Stimulated activated CD8-positive, alpha-beta memory T cell treated with anti-CD3 and anti-CD28 coated beads, Interleukin-7, amount 100 ng/mL, for 24 hours (primary cell): ENCODE data around the gene PCDHA11.
"Not testable (repeated sequence)": the region's sequence is repeated elsewhere in the genome, so short reads cannot be mapped to it uniquely, and the experiment has no call there.

Experiments used
- DNase-seq: peaks from one replicate; pipeline ENCODE4 v3.0.0-alpha.2; 2020; ENCODE audit warnings: low read depth

Gene PCDHA11, protein sequence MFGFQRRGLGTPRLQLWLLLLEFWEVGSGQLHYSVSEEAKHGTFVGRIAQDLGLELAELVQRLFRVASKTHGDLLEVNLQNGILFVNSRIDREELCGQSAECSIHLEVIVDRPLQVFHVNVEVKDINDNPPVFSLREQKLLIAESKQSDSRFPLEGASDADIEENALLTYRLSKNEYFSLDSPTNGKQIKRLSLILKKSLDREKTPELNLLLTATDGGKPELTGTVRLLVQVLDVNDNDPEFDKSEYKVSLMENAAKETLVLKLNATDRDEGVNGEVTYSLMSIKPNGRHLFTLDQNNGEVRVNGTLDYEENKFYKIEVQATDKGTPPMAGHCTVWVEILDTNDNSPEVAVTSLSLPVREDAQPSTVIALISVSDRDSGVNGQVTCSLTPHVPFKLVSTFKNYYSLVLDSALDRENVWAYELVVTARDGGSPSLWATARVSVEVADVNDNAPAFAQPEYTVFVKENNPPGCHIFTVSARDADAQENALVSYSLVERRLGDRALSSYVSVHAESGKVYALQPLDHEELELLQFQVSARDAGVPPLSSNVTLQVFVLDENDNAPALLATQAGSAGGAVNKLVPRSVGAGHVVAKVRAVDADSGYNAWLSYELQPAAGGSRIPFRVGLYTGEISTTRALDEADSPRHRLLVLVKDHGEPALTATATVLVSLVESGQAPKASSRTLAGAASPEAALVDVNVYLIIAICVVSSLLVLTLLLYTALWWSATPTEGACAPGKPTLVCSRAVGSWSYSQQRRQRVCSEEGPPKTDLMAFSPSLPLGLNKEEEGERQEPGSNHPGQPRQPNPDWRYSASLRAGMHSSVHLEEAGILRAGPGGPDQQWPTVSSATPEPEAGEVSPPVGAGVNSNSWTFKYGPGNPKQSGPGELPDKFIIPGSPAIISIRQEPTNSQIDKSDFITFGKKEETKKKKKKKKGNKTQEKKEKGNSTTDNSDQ

DNA sequence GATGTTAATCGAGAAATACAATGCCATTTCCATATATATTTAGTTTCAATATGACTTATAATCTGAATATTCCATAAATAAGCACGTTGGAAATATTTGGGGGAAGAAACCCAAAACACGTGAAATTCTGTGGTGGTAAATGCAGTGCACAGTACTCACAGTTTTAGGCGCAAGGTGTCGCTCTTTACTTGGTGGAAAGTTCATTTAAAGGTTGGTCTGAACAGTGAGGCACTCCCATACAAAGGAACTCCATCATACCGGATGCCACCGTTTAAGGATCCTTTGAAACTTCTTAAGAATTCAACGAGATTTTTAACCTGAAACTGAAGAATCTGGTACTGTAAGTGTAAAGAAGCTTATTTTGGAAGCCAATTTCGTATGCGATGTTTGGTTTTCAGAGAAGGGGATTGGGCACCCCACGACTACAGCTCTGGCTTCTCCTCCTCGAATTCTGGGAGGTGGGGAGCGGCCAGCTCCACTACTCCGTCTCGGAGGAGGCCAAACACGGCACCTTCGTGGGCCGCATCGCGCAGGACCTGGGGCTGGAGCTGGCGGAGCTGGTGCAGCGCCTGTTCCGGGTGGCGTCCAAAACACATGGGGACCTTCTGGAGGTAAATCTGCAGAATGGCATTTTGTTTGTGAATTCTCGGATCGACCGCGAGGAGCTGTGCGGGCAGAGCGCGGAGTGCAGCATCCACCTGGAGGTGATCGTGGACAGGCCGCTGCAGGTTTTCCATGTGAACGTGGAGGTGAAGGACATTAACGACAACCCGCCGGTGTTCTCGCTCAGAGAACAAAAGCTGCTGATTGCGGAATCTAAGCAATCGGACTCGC, at the start of gene PCDHA11:
PCDHA11 (plus strand) TSS at position 237 of the 834 bp plus-strand sequence; CDS start at position 384, 147 bp downstream.
- DNase-seq, result no peak

DNA sequence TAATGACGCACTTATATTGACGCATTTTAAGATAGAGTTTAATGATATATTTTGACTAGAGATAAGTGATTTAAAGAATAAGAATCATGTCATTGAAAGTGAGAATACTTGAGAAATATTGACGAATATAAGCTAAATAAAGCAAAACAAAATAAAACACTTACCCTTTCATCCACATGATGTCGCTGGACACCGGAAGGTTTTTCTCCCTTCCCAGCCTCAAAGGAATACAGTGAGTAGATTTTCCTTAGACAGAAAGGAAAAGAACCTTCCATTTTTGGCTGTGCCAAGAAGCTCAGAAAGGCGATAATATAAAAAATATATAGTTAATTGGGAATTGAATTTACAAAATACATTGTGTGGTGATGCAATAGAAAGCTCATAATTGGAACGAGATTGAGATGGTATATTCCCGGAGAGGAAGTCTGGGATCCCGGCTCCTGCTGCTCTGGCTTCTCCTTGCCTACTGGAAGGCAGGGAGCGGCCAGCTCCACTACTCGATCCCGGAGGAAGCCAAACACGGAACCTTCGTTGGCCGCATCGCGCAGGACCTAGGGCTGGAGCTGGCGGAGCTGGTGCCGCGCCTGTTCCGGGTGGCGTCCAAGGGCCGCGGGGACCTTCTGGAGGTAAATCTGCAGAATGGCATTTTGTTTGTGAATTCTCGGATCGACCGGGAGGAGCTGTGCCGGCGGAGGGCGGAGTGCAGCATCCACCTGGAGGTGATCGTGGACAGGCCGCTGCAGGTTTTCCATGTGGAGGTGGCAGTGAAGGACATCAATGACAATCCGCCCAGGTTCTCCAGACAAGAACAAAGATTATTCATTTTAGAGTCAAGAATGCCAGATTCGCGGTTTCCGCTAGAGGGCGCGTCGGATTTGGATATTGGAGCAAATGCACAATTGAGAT, 47.1 kb upstream of the PCDHA11 start, which contains the start of gene PCDHA5:
PCDHA5 (plus strand) TSS at position 239 of the 906 bp plus-strand sequence.
- DNase-seq, result no peak

DNA sequence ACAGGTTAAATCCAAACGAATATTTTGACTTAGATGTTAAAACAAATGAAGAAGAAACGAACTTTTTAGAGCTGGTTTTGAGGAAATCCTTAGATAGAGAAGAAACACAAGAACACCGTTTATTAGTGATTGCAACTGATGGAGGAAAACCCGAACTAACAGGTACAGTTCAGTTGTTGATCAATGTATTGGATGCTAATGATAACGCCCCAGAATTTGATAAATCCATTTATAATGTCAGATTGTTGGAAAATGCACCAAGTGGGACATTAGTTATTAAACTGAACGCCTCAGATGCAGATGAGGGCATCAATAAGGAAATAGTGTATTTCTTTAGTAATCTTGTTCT, 46.5 kb upstream of the PCDHA11 start:
- no peak for DNase-seq

DNA sequence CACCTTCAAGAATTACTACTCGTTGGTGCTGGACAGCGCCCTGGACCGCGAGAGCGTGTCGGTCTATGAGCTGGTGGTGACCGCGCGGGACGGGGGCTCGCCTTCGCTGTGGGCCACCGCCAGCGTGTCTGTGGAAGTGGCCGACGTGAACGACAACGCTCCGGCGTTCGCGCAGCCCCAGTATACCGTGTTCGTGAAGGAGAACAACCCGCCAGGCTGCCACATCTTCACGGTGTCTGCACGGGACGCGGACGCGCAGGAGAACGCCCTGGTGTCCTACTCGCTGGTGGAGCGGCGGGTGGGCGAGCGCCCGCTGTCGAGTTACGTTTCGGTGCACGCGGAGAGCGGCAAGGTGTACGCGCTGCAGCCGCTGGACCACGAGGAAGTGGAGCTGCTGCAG, 45.8 kb upstream of the PCDHA11 start:
- DNase-seq, result not testable (repeated sequence)

DNA sequence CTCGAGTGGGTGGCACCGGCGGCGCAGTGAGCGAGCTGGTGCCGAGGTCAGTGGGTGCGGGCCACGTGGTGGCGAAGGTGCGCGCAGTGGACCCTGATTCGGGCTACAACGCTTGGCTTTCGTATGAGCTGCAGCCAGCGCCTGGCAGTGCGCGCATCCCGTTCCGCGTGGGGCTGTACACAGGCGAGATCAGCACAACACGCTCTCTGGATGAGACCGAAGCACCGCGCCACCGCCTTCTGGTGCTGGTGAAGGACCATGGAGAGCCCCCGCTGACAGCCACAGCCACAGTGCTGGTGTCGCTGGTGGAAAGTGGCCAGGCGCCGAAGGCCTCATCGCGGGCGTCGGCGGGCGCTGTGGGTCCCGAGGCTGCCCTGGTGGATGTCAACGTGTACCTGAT, 45.3 kb upstream of the PCDHA11 start:
- no peak for DNase-seq

DNA sequence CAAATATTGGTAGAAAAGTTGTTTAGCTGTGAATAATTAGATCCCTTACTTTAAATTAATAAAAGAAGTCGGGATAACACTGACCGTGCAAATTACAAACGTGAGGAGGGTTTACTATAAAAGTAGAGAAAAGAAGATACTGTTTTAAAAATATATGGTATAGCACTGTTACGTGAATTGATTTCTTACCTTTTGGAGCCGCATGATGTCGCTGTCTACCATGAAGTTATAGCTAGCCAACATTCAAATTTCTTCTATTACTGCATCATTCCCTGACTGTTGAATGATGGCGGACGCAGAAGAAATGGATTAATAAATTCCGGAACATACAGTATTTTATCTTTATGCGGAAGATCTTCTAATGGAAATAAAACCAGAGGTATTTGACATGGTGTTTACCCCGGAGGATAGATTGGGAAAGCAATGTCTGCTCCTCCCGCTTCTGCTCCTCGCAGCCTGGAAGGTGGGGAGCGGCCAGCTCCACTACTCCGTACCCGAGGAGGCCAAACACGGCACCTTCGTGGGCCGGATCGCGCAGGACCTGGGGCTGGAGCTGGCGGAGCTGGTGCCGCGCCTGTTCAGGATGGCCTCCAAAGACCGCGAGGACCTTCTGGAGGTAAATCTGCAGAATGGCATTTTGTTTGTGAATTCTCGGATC, 40.9 kb upstream of the PCDHA11 start, which contains the start of gene PCDHA6:
PCDHA6 (plus strand) TSS at position 257 of the 658 bp plus-strand sequence; CDS start at position 389, 132 bp downstream.
- DNase-seq, result no peak

DNA sequence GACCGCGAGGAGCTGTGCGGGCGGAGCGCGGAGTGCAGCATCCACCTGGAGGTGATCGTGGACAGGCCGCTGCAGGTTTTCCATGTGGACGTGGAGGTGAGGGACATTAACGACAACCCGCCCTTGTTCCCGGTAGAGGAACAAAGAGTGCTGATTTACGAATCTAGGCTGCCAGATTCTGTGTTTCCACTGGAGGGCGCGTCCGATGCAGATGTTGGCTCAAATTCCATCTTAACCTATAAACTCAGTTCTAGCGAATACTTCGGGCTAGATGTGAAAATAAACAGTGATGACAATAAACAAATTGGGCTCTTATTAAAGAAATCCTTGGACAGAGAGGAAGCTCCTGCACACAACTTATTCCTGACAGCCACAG, 40.4 kb upstream of the PCDHA11 start:
- no peak for DNase-seq

DNA sequence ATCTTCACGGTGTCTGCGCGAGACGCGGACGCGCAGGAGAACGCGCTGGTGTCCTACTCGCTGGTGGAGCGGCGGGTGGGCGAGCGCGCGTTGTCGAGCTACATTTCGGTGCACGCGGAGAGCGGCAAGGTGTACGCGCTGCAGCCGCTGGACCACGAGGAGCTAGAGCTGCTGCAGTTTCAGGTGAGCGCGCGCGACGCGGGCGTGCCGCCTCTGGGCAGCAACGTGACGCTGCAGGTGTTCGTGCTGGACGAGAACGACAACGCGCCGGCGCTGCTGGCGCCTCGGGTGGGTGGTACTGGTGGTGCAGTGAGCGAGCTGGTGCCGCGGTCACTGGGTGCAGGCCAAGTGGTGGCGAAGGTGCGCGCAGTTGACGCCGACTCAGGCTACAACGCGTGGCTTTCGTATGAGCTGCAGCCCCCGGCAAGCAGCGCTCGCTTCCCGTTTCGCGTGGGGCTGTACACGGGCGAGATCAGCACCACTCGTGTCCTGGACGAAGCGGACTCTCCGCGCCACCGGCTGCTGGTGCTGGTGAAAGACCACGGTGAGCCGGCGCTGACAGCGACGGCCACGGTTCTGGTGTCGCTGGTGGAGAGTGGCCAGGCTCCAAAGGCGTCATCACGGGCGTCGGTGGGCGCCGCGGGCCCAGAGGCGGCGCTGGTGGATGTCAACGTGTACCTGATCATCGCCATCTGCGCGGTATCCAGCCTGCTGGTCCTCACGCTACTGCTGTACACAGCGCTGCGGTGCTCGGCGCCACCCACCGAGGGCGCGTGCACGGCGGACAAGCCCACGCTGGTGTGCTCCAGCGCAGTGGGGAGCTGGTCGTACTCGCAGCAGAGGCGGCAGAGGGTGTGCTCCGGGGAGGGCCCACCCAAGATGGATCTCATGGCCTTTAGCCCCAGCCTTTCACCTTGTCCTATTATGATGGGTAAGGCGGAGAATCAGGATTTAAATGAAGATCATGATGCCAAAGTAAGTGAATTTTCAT, 39.0 kb upstream of the PCDHA11 start:
- DNase-seq, result not testable (repeated sequence)

DNA sequence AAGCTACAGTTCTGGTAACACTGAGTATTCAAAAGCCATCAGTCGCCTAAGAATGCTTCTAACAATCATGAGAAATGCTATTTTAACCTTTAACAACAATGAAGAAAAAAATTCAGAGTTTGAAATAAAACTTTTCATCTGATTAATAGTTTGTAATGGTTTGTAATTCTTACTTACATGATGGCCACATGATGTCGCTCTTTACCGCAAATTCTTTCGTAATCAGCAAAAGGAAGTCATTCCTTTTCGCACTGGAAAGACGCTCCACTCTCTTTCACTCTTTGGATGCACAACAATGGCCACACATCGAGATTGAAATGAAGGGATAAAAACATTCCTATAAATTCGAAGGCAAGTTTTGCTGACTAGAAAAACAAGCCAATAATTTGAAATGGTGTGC, 34.8 kb upstream of the PCDHA11 start, which contains the start of gene PCDHA7:
PCDHA7 (plus strand) TSS at position 277 of the 400 bp plus-strand sequence; CDS start at position 392, 115 bp downstream.
- DNase-seq, result no peak

DNA sequence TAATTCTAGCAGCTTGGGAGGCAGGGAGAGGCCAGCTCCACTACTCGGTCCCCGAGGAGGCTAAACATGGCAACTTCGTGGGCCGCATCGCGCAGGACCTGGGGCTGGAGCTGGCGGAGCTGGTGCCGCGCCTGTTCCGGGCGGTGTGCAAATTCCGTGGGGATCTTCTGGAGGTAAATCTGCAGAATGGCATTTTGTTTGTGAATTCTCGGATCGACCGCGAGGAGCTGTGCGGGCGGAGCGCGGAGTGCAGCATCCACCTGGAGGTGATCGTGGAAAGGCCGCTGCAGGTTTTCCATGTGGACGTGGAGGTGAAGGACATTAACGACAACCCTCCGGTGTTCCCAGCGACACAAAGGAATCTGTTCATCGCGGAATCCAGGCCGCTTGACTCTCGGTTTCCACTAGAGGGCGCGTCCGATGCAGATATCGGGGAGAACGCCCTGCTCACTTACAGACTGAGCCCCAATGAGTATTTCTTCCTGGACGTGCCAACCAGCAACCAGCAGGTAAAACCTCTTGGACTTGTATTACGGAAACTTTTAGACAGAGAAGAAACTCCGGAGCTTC, 34.2 kb upstream of the PCDHA11 start:
- not testable (repeated sequence) for DNase-seq

DNA sequence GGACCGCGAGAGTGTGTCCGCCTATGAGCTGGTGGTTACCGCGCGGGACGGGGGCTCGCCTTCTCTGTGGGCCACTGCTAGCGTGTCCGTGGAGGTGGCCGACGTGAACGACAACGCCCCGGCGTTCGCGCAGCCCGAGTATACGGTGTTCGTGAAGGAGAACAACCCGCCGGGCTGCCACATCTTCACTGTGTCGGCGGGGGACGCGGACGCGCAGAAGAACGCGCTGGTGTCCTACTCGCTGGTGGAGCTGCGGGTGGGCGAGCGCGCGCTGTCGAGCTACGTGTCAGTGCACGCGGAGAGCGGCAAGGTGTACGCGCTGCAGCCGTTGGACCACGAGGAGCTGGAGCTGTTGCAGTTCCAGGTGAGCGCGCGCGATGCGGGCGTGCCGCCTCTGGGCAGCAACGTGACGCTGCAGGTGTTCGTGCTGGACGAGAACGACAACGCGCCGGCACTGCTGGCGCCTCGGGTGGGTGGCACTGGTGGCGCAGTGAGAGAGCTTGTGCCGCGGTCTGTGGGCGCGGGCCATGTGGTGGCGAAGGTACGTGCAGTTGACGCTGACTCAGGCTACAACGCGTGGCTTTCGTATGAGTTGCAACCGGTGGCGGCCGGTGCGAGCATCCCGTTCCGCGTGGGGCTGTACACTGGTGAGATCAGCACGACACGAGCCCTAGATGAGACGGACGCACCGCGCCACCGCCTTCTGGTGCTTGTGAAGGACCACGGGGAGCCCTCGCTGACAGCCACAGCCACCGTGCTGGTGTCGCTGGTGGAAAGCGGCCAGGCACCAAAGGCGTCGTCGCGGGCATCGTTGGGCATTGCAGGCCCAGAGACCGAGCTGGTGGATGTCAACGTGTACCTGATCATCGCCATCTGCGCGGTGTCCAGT, 32.9 kb upstream of the PCDHA11 start:
- DNase-seq, result no peak

DNA sequence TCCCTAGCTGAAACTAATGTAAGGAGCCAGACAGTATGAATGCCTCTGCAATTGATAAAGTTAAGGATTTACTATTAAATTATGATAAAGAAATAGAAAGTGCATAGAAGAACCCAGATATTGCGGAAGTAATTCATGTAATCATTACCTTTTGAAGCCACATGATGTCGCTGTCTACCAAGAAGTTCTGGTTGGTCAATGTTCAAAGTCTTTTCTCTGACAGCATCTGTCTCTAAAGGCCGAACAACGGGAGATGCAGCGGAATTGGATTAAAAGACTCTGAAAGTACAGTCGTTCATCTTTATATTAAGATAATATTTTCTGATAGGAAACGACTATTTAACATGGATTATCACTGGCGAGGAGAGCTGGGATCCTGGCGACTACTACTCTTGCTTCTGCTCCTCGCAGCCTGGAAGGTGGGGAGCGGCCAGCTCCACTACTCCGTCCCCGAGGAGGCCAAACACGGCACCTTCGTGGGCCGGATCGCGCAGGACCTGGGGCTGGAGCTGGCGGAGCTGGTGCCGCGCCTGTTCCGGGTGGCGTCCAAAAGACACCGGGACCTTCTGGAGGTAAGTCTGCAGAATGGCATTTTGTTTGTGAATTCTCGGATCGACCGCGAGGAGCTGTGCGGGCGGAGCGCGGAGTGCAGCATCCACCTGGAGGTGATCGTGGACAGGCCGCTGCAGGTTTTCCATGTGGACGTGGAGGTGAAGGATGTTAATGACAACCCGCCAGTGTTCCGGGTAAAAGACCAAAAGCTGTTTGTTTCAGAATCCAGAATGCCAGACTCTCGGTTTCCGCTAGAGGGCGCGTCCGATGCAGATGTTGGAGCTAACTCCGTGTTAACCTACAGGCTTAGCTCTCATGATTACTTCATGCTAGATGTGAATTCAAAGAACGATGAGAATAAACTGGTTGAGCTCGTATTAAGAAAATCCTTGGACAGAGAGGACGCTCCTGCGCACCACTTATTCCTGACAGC, 27.5 kb upstream of the PCDHA11 start, which contains the start of gene PCDHA8:
PCDHA8 (plus strand) TSS at position 210 of the 985 bp plus-strand sequence; CDS start at position 345, 135 bp downstream.
- no peak for DNase-seq

DNA sequence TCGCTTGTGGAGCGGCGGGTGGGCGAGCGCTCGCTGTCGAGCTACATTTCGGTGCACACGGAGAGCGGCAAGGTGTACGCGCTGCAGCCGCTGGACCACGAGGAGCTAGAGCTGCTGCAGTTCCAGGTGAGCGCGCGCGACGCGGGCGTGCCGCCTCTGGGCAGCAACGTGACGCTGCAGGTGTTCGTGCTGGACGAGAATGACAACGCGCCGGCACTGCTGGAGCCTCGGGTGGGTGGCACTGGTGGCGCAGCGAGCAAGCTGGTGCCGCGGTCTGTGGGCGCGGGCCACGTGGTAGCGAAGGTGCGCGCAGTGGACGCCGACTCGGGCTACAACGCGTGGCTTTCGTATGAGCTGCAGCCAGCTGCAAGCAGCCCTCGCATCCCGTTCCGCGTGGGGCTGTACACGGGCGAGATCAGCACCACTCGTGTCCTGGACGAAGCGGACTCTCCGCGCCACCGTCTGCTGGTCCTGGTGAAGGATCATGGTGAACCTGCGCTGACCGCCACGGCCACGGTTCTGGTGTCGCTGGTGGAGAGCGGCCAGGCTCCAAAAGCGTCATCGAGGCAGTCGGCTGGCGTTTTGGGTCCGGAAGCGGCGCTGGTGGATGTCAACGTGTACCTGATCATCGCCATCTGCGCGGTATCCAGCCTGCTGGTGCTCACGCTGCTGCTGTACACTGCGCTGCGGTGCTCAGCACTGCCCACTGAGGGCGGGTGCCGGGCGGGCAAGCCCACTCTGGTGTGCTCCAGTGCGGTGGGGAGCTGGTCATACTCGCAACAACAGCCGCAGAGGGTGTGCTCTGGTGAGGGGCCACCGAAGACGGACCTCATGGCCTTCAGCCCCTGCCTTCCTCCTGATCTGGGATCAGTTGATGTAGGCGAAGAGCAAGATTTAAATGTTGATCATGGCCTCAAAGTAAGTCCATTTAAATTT, 25.7 kb upstream of the PCDHA11 start:
- no peak for DNase-seq

DNA sequence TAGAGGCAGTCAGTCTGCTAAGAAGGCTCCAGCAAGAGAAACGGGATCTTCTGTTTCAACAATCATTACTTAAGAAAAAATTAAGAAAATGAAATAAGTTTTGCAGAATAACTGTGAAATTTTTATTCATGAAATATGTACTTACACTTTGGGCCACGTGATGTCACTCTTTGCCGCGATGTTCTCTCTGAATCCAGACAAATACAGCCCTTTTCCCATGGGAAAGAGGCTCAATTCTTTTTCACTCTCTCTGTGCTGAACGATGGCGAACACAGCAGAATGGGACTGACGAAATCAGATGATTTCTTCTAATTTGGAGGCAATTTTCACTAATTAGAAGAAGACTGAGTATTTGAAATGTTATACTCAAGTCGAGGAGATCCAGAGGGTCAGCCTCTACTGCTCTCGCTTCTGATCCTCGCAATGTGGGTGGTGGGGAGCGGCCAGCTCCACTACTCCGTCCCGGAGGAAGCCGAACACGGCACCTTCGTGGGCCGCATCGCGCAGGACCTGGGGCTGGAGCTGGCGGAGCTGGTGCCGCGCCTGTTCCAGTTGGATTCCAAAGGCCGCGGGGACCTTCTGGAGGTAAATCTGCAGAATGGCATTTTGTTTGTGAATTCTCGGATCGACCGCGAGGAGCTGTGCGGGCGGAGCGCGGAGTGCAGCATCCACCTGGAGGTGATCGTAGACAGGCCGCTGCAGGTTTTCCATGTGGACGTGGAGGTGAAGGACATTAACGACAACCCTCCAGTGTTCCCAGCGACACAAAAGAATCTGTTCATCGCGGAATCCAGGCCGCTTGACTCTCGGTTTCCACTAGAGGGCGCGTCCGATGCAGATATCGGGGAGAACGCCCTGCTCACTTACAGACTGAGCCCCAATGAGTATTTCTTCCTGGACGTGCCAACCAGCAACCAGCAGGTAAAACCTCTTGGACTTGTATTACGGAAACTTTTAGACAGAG, 20.3 kb upstream of the PCDHA11 start, which contains the start of gene PCDHA9:
PCDHA9 (plus strand) TSS at position 244 of the 964 bp plus-strand sequence; CDS start at position 358, 114 bp downstream.
- not testable (repeated sequence) for DNase-seq
